H1 (cell line): Measurements from ENCODE around the gene MSH5. TPM values are rescaled to one million over a fixed set of nuclear protein-coding genes. Genes with fewer than 3 reads are reported as not detected.

ENCODE experiments used
- CHD7 ChIP-seq: fragments of 300-600 bp; sonication (generic); IDR thresholded peaks from 2 replicates; pipeline ENCODE4 v1.7.1; 2012; ENCODE audit warnings: low read length, moderate library complexity, mild to moderate bottlenecking, inconsistent platforms; ENCODE audit not compliant: insufficient replicate concordance
- EGR1 ChIP-seq: IDR thresholded peaks from 2 replicates; pipeline ENCODE4 v1.6.1; 2011; ENCODE audit warnings: low read depth, low read length, borderline replicate concordance
- JUND ChIP-seq: IDR thresholded peaks from 2 replicates; pipeline ENCODE4 v1.6.1; 2011; ENCODE audit warnings: mild to moderate bottlenecking, improper control_type of control experiment, low read length
- NANOG ChIP-seq: IDR thresholded peaks from 2 replicates; pipeline ENCODE4 v1.6.1; 2011; ENCODE audit warnings: low read length, low read depth, mild to moderate bottlenecking, inconsistent platforms; ENCODE audit not compliant: insufficient read depth, poor library complexity, severe bottlenecking
- TCF12 ChIP-seq: IDR thresholded peaks from 2 replicates; pipeline ENCODE4 v1.6.1; 2011; ENCODE audit warnings: low read depth, mild to moderate bottlenecking, low read length
- polyA plus RNA-seq, 7 experiments: library from polyadenylated mRNA; depleted of rRNA in 3 of 7; stranded (reverse) in 5 of 7; unstranded in 2 of 7; fragments of >200 nt in 5 of 7; fragments of 200-250 nt in 2 of 7; gene quantifications; 1 replicate in 5 of 7; 2 replicates in 1 of 7; 4 replicates in 1 of 7; pipeline versions ENCODE4 v1.2.1 to v1.2.3, GENCODE V29; 2011 to 2013; ENCODE audit warnings: missing spikeins in 2 of 7, mixed read lengths in 2 of 7
- total RNA-seq: library from RNA; stranded (reverse); fragmentation: NEBNext Ultra II Directional; extraction: Animal tissue kit (Norgen Biotek cat#: 25700); gene quantifications from 2 replicates; pipeline ENCODE4 v1.2.1, GENCODE V29; 2021
- TF ChIP-seq, protein P1 (sequence below), 3 experiments: IDR thresholded peaks; 1 replicate in 2 of 3; 2 replicates in 1 of 3; pipeline versions ENCODE4 v1.5.1 to v1.6.1; 2011; ENCODE audit warnings: low read length in 3 of 3, mild to moderate bottlenecking in 3 of 3, inconsistent platforms in 2 of 3, low read depth in 1 of 3, moderate library complexity in 1 of 3; ENCODE audit not compliant: insufficient read depth in 1 of 3; ENCODE audit errors: control extremely low read depth in 1 of 3
- TF ChIP-seq, protein P2 (sequence below): IDR thresholded peaks from 2 replicates; pipeline ENCODE4 v1.6.1; 2011; ENCODE audit warnings: low read depth, mild to moderate bottlenecking, low read length; ENCODE audit not compliant: insufficient read depth

Gene MSH5
- total and polyA plus RNA-seq, 2 of the 8 experiments (the other 6 are each of a cell fraction or from before 2014, with no cell fraction given): 25.3 to 26.5 TPM

- TF ChIP-seq CHD7: no peak
- TF ChIP-seq JUND: peak; percentile 74
- TF ChIP-seq NANOG: no peak
- TF ChIP-seq EGR1: no peak
- no peak for TF ChIP-seq TCF12
- TF ChIP-seq, protein P1, sequence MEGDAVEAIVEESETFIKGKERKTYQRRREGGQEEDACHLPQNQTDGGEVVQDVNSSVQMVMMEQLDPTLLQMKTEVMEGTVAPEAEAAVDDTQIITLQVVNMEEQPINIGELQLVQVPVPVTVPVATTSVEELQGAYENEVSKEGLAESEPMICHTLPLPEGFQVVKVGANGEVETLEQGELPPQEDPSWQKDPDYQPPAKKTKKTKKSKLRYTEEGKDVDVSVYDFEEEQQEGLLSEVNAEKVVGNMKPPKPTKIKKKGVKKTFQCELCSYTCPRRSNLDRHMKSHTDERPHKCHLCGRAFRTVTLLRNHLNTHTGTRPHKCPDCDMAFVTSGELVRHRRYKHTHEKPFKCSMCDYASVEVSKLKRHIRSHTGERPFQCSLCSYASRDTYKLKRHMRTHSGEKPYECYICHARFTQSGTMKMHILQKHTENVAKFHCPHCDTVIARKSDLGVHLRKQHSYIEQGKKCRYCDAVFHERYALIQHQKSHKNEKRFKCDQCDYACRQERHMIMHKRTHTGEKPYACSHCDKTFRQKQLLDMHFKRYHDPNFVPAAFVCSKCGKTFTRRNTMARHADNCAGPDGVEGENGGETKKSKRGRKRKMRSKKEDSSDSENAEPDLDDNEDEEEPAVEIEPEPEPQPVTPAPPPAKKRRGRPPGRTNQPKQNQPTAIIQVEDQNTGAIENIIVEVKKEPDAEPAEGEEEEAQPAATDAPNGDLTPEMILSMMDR (IDR thresholded peaks at IDR 0.05; ENCODE audit: control extremely low read depth in 1 of 3, insufficient read depth in 1 of 3, low read depth in 1 of 3, low read length in 3 of 3): no peak
- TF ChIP-seq, protein P2, sequence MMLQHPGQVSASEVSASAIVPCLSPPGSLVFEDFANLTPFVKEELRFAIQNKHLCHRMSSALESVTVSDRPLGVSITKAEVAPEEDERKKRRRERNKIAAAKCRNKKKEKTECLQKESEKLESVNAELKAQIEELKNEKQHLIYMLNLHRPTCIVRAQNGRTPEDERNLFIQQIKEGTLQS: no peak
These were observed 3.6 kb upstream of the MSH5 start, which contains the start of gene CLIC1 (continued) for GRCh38 chr6:31736021-31736767.
